Esophagus squamous epithelium (tissue), 5 donors: ENCODE results near the gene MTCP1. TPM values are rescaled to one million over a fixed set of nuclear protein-coding genes. Genes with fewer than 3 reads are reported as not detected.

Experiments used
- DNase-seq: peaks from one replicate; lab custom pipeline; 2025; lab: John Stamatoyannopoulos, UW
- H3K27ac ChIP-seq, 4 donors: fragments of 200-600 bp; sonication (generic); one replicate each; pipeline ENCODE4 v1.5.1; 2016 to 2019; ENCODE audit warnings: mild to moderate bottlenecking in 1 of 4
- H3K27me3 ChIP-seq, 4 donors: fragments of 200-600 bp; sonication (generic); 1 replicate in 3 of 4; 2 replicates in 1 of 4; pipeline versions ENCODE4 v1.5.1 to v1.6.0; 2017 to 2021; ENCODE audit warnings: antibody characterized with exemption in 1 of 4
- H3K36me3 ChIP-seq, 3 donors: fragments of 200-600 bp; sonication (generic); one replicate each; pipeline ENCODE4 v1.5.1; 2016 to 2019
- H3K4me1 ChIP-seq, 3 donors: fragments of 200-600 bp; sonication (generic); one replicate each; pipeline ENCODE4 v1.5.1; 2017 to 2019
- H3K4me3 ChIP-seq, 4 donors: fragments of 200-600 bp; sonication (generic); 1 replicate in 3 of 4; 2 replicates in 1 of 4; pipeline ENCODE4 v1.5.1; 2016 to 2019; ENCODE audit warnings: mild to moderate bottlenecking in 2 of 4, moderate library complexity in 1 of 4
- H3K9me3 ChIP-seq, 3 donors: fragments of 200-600 bp; sonication (generic); one replicate each; pipeline ENCODE4 v1.5.1; 2016 to 2019
- POLR2A ChIP-seq, 4 donors: fragments of 450-650 bp; IDR thresholded peaks; one replicate each; pipeline ENCODE4 v1.6.1; 2017; ENCODE audit warnings: antibody characterized with exemption in 4 of 4, mild to moderate bottlenecking in 4 of 4, moderate library complexity in 3 of 4
- WGBS, 2 donors: methylation state at CpG; one replicate each; pipeline ENCODE4 v1.1.5; 2018; 5-methylcytosine and 5-hydroxymethylcytosine counted together
- intact Hi-C: fragments of 100-400 bp; cut with DNase I; formaldehyde crosslinking; loops from one replicate; pipeline ENCODE4 v1.15.0; 2022
- total RNA-seq, 4 donors: library from RNA; depleted of rRNA; stranded (reverse); fragments of >200 nt; gene quantifications; one replicate each; pipeline ENCODE4 v1.1.0, GENCODE V29; 2016
- TF ChIP-seq, protein P1 (sequence below), 6 experiments: fragments of 450-650 bp in 4 of 6; fragments of 200-600 bp in 2 of 6; sonication (generic) in 2 of 6; IDR thresholded peaks; one replicate each; pipeline ENCODE4 v1.5.1; 2016 to 2019; ENCODE audit warnings: antibody characterized with exemption in 6 of 6, mild to moderate bottlenecking in 4 of 6, moderate library complexity in 4 of 6
- donor health status: DM: yes; HTN: yes; CAD: no.

The MTCP1 gene
- total RNA-seq, 4 donors from 2014 or later: 1.8 to 3.1 (median 3.1) TPM; not detected in 1

- intact Hi-C loops: no loop called here
- H3K27ac ChIP-seq: peak overlapping the region; percentile 96 to 98 (median 97)
- H3K4me3 ChIP-seq: peak overlapping the region in 3 of 4 donors; percentile 62 to 79 (median 69)
- no peaks in the 10 kb centered on the region for H3K36me3 ChIP-seq
- no peak for TF ChIP-seq POLR2A (IDR thresholded peaks at IDR 0.05)
- TF ChIP-seq, protein P1, sequence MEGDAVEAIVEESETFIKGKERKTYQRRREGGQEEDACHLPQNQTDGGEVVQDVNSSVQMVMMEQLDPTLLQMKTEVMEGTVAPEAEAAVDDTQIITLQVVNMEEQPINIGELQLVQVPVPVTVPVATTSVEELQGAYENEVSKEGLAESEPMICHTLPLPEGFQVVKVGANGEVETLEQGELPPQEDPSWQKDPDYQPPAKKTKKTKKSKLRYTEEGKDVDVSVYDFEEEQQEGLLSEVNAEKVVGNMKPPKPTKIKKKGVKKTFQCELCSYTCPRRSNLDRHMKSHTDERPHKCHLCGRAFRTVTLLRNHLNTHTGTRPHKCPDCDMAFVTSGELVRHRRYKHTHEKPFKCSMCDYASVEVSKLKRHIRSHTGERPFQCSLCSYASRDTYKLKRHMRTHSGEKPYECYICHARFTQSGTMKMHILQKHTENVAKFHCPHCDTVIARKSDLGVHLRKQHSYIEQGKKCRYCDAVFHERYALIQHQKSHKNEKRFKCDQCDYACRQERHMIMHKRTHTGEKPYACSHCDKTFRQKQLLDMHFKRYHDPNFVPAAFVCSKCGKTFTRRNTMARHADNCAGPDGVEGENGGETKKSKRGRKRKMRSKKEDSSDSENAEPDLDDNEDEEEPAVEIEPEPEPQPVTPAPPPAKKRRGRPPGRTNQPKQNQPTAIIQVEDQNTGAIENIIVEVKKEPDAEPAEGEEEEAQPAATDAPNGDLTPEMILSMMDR (IDR thresholded peaks at IDR 0.05): no peak
- H3K27me3 ChIP-seq: no peaks in the 10 kb centered on the region
- DNase-seq: no peak
- 21 to 43% methylated on average over 3 of the region's 3 CpGs for WGBS, 2 donors
- H3K4me1 ChIP-seq: peaks cover 0 to 14% (median 0%) of the 10 kb centered on the region in 3 donors
- H3K9me3 ChIP-seq: no peaks in the 10 kb centered on the region
Measured at GRCh38 chrX:155028129-155028528, 42.8 kb downstream of the MTCP1 start.

DNA sequence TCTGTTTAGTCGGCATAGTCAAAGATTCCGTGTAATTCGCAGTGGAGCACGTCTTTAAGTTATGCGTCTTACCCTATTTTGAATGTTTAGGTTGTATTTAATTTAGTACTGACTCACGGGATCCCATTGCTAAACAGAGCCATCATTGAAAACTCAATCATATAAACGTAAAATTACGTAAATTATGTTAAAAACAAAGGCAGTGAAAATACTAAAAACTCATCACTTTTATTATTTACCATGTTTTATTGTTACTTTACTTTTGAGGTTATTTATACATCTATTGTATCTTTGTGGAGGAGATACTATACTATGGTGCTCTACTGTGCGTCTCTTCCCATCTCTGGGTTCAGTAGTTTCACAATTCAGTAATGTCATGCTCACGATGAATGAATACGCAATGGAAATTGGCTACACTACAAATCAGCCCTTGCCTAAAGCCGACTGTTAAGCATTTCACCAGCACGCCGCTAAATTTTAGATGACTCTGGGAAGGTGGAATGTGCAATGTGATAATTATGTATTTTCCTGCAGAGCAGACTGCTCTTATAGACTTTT, 43.3 kb downstream of the MTCP1 start:
- WGBS, 2 donors: 1 to 44% methylated on average over 14 of the region's 14 CpGs
- Histone ChIP-seq H3K4me1 (peaks cover 0 to 14% (median 0%) of the 10 kb centered on the region in 3 donors), H3K36me3 (no peaks in the 10 kb centered on the region), H3K27me3 (no peaks in the 10 kb centered on the region), H3K9me3 (no peaks in the 10 kb centered on the region), H3K4me3 (peak overlapping the region; percentile 56 to 79 (median 66)), H3K27ac (peak overlapping the region; percentile 96 to 98 (median 97))
- no peak for DNase-seq
- TF ChIP-seq POLR2A (IDR thresholded peaks at IDR 0.05): peak in 2 of 4 donors; percentile 44 to 49
- TF ChIP-seq, protein P1 (IDR thresholded peaks at IDR 0.05): no peak
- intact Hi-C loops: no loop called here

GRCh38 chrX:155026727-155027508, 44.0 kb downstream of the MTCP1 start, which contains the start of gene FUNDC2:
Gene FUNDC2, plus strand, starts transcription at chrX:155026844. Its CDS starts 95 bp downstream, at chrX:155026939.
- intact Hi-C loops: no loop called here
- TF ChIP-seq POLR2A (IDR thresholded peaks at IDR 0.05): peak in 2 of 4 donors; percentile 77 to 84
- TF ChIP-seq, protein P1 (IDR thresholded peaks at IDR 0.05): peak in 1 of 6 experiments; percentile 4
- H3K36me3 ChIP-seq: no peaks in the 10 kb centered on the region
- peaks cover 0 to 14% (median 0%) of the 10 kb centered on the region in 3 donors for H3K4me1 ChIP-seq
- H3K9me3 ChIP-seq: no peaks in the 10 kb centered on the region
- peak within 1 kb of the TSS; percentile 56 to 79 (median 66) for H3K4me3 ChIP-seq
- peak within 1 kb of the TSS; percentile 96 to 98 (median 97) for H3K27ac ChIP-seq
- H3K27me3 ChIP-seq: no peaks in the 10 kb centered on the region
- peak; percentile 42 for DNase-seq
- WGBS, 2 donors: 0 to 58% methylated on average over 1 to 19 of the region's 82 CpGs

GRCh38 chrX:155026420-155026726, 44.6 kb downstream of the MTCP1 start:
- H3K27me3 ChIP-seq: no peaks in the 10 kb centered on the region
- H3K4me3 ChIP-seq: peak overlapping the region; percentile 56 to 79 (median 66)
- no peaks in the 10 kb centered on the region for H3K36me3 ChIP-seq

More at GRCh38 chrX:155026420-155026726, 44.6 kb downstream of the MTCP1 start:
- peaks cover 0 to 14% (median 0%) of the 10 kb centered on the region in 3 donors for H3K4me1 ChIP-seq
- intact Hi-C loops: no loop called here
- 0 to 36% methylated on average over 9 to 16 of the region's 16 CpGs for WGBS, 2 donors
- TF ChIP-seq, protein P1 (IDR thresholded peaks at IDR 0.05): no peak
- no peak for TF ChIP-seq POLR2A (IDR thresholded peaks at IDR 0.05)
- H3K27ac ChIP-seq: peak overlapping the region; percentile 96 to 98 (median 97)
- no peaks in the 10 kb centered on the region for H3K9me3 ChIP-seq
- no peak for DNase-seq
